KMS-11 (cell line): ENCODE measurements around the gene VWC2L.

Source experiments
- H2AFZ ChIP-seq: fragments of 200-600 bp; sonication (generic); 2 replicates; pipeline ENCODE4 v1.6.1; 2016; ENCODE audit warnings: antibody characterized with exemption, mixed run types, low read depth
- H3K27ac ChIP-seq: fragments of 200-600 bp; sonication (generic); 2 replicates; pipeline ENCODE4 v1.6.1; 2016; ENCODE audit warnings: mild to moderate bottlenecking, mixed run types
- H3K27me3 ChIP-seq: fragments of 200-600 bp; sonication (generic); 2 replicates; pipeline ENCODE4 v1.6.1; 2017; ENCODE audit warnings: mild to moderate bottlenecking, low read depth, mixed run types, moderate library complexity; ENCODE audit not compliant: insufficient read depth
- H3K36me3 ChIP-seq: fragments of 200-600 bp; sonication (generic); 2 replicates; pipeline ENCODE4 v1.6.1; 2017; ENCODE audit warnings: mild to moderate bottlenecking, mixed run types; ENCODE audit not compliant: insufficient read depth
- H3K4me1 ChIP-seq: fragments of 200-600 bp; sonication (generic); 2 replicates; pipeline ENCODE4 v1.6.1; 2016; ENCODE audit warnings: mild to moderate bottlenecking, low read depth, mixed run types; ENCODE audit not compliant: poor library complexity, severe bottlenecking
- H3K4me2 ChIP-seq: fragments of 200-600 bp; sonication (generic); 2 replicates; pipeline ENCODE4 v1.7.0; 2016; ENCODE audit warnings: mild to moderate bottlenecking, mixed run types
- H3K4me3 ChIP-seq: fragments of 200-600 bp; sonication (generic); IDR thresholded peaks from 2 replicates; pipeline ENCODE4 v1.6.1; 2017; ENCODE audit warnings: low read depth, low read length, mixed read lengths; ENCODE audit not compliant: insufficient read depth
- H3K79me2 ChIP-seq: fragments of 200-600 bp; sonication (generic); 2 replicates; pipeline ENCODE4 v1.6.1; 2016; ENCODE audit warnings: low read depth, mixed run types; ENCODE audit not compliant: insufficient read depth
- H3K9ac ChIP-seq: fragments of 200-600 bp; sonication (generic); 2 replicates; pipeline ENCODE4 v1.6.1; 2016; ENCODE audit warnings: mild to moderate bottlenecking, mixed run types
- H4K20me1 ChIP-seq: fragments of 200-600 bp; sonication (generic); 2 replicates; pipeline ENCODE4 v1.6.1; 2016; ENCODE audit warnings: mild to moderate bottlenecking, mixed run types; ENCODE audit not compliant: insufficient read depth
- CTCF ChIP-seq: fragments of 200-600 bp; sonication (generic); conservative IDR thresholded peaks from 2 replicates; pipeline ENCODE4 v1.6.1; 2017; ENCODE audit warnings: low read depth, mild to moderate bottlenecking, antibody characterized with exemption, low read length, moderate library complexity, mixed read lengths

The VWC2L gene

DNA sequence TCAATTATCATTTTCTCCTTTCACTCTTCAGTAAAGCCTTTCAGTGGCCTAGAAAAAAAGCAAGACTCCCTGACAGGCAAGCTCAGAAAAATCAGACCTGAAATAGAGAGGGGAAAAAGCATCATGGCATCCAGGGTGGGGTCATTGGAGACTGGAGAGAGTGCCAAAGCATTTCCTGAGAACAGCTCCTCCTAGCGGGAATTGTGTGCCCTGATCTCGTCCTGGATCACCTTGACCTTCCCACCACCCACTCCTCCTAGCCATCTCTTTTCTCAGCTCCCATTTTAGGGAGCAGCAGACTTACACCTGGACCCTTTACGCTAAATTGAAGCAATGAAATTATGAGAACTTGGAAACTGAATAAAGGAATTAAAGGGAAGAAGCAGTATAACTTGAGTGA lies 176.6 kb downstream of the VWC2L start:
- H4K20me1 ChIP-seq = no peaks in the 10 kb centered on the region
- H3K4me2 ChIP-seq = no peak overlapping the region
- no peaks in the 10 kb centered on the region for H3K27me3 ChIP-seq
- H2AFZ ChIP-seq = no peak overlapping the region
- no peaks in the 10 kb centered on the region for H3K79me2 ChIP-seq
- H3K4me3 ChIP-seq = no peak overlapping the region
- H3K9ac ChIP-seq = no peak overlapping the region
- H3K4me1 ChIP-seq = no peaks in the 10 kb centered on the region
- TF ChIP-seq CTCF = no peak
- no peak overlapping the region for H3K27ac ChIP-seq
- H3K36me3 ChIP-seq = no peaks in the 10 kb centered on the region

DNA sequence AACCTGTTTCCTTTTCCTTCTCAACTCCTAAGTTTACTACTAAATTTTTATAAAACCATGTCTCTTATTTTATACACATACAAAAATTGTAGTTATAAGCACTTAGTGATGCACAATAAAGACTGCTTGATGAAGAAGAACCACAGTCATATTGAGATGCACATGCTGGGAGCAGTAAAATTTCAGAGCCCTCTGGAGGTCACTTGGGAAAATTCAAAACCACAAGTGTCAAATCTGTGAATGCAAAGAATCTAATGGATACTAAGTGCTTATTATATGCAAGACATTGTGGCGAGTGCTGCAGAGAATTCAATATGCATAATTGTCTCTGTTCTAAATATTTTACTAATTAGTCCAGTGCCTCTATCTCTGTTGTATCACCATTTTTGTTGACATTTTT lies 180.5 kb downstream of the VWC2L start:
- no peak overlapping the region for H3K27ac ChIP-seq
- H3K4me1 ChIP-seq = no peaks in the 10 kb centered on the region
- H2AFZ ChIP-seq = no peak overlapping the region
- no peaks in the 10 kb centered on the region for H3K36me3 ChIP-seq
- no peak overlapping the region for H3K4me3 ChIP-seq
- no peaks in the 10 kb centered on the region for H3K27me3 ChIP-seq
- H3K79me2 ChIP-seq = no peaks in the 10 kb centered on the region
- H4K20me1 ChIP-seq = no peaks in the 10 kb centered on the region
- no peak overlapping the region for H3K4me2 ChIP-seq
- TF ChIP-seq CTCF = no peak
- no peak overlapping the region for H3K9ac ChIP-seq

- no peaks in the 10 kb centered on the region for H3K36me3 ChIP-seq
- no peaks in the 10 kb centered on the region for H3K27me3 ChIP-seq
- H3K4me2 ChIP-seq = no peak overlapping the region
- H2AFZ ChIP-seq = no peak overlapping the region
- H3K79me2 ChIP-seq = no peaks in the 10 kb centered on the region
- H3K4me1 ChIP-seq = no peaks in the 10 kb centered on the region
- H4K20me1 ChIP-seq = no peaks in the 10 kb centered on the region
- no peak for TF ChIP-seq CTCF
- H3K27ac ChIP-seq = no peak overlapping the region
- no peak overlapping the region for H3K4me3 ChIP-seq
- H3K9ac ChIP-seq = no peak overlapping the region
Measured at GRCh38 chr2:214592011-214592410, 181.2 kb downstream of the VWC2L start.

DNA sequence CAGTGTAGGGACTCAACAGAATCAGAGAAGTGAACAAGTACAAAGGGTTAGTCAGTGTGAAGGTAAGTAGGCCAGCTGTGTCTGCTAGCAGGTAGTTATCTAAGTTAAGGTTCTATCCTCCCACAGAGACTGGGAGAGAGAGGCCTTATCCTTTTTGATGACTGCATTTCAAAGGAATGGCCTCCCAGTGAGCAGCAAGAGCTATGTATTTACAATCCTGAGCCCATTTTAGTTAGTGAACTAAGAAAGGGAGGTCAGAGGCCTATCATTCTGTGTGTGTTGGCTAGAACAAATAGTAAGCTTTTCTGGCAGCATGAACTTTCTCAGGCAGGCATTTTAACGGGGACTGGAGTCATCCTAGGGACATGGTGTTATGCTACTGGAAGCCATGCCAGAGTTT lies 182.9 kb downstream of the VWC2L start:
- no peaks in the 10 kb centered on the region for H3K27me3 ChIP-seq
- H3K9ac ChIP-seq = no peak overlapping the region
- no peak overlapping the region for H3K27ac ChIP-seq
- TF ChIP-seq CTCF = no peak
- no peaks in the 10 kb centered on the region for H4K20me1 ChIP-seq
- H2AFZ ChIP-seq = no peak overlapping the region
- H3K79me2 ChIP-seq = no peaks in the 10 kb centered on the region
- no peaks in the 10 kb centered on the region for H3K4me1 ChIP-seq
- no peak overlapping the region for H3K4me2 ChIP-seq
- no peak overlapping the region for H3K4me3 ChIP-seq
- H3K36me3 ChIP-seq = no peaks in the 10 kb centered on the region
